ENCODE results near the gene IL12RB2.

- TF ChIP-seq CTCF (IDR thresholded peaks at IDR 0.05) (no peak), POLR2A (IDR thresholded peaks at IDR 0.05) (no peak)
These were observed 64.5 kb downstream of the IL12RB2 start for GRCh38 chr1:67372136-67372535.
